Osteoblast (primary cell): ENCODE results near the gene SEMA3F. TPM values are rescaled to one million over a fixed set of nuclear protein-coding genes. Genes with fewer than 3 reads are reported as not detected.
A peak's percentile ranks its signal among the peaks of the same experiment; 100 is the strongest.

Experiments used
- DNase-seq: peaks from one replicate; pipeline ENCODE4 v3.0.0; 2011; ENCODE audit warnings: low spot score, mixed read lengths; ENCODE audit not compliant: insufficient read length; ENCODE audit errors: missing footprints
- H2AFZ ChIP-seq: 2 replicates; pipeline ENCODE4 v1.6.0; 2011; ENCODE audit warnings: mild to moderate bottlenecking, low read length
- H3K27ac ChIP-seq: 2 replicates; pipeline ENCODE4 v1.5.1; 2011; ENCODE audit warnings: mild to moderate bottlenecking, low read depth, low read length, moderate library complexity
- H3K27me3 ChIP-seq: 2 replicates; pipeline ENCODE4 v1.6.0; 2012; ENCODE audit warnings: mild to moderate bottlenecking, control low read depth, inconsistent platforms, low read length, moderate library complexity; ENCODE audit not compliant: insufficient read depth
- H3K36me3 ChIP-seq: 2 replicates; pipeline ENCODE4 v1.5.1; 2011; ENCODE audit warnings: mild to moderate bottlenecking, low read length, control low read depth, moderate library complexity; ENCODE audit not compliant: insufficient read depth
- H3K4me1 ChIP-seq: 2 replicates; pipeline ENCODE4 v1.5.1; 2011; ENCODE audit warnings: mild to moderate bottlenecking, low read length, control low read depth, moderate library complexity; ENCODE audit not compliant: insufficient read depth
- H3K4me2 ChIP-seq: 2 replicates; pipeline ENCODE4 v1.6.0; 2011; ENCODE audit warnings: mild to moderate bottlenecking, low read length; ENCODE audit not compliant: insufficient read depth
- H3K4me3 ChIP-seq: fragments of 200-600 bp; sonication (generic); 3 replicates; pipeline ENCODE4 v1.5.1; 2012; ENCODE audit warnings: mild to moderate bottlenecking, low read length, inconsistent platforms; ENCODE audit not compliant: insufficient read depth
- H3K79me2 ChIP-seq: 2 replicates; pipeline ENCODE4 v1.6.0; 2012; ENCODE audit warnings: mild to moderate bottlenecking, low read length, control low read depth, inconsistent platforms; ENCODE audit not compliant: insufficient read depth
- H3K9me3 ChIP-seq: 2 replicates; pipeline ENCODE4 v1.5.1; 2011; ENCODE audit warnings: low read depth, low read length, control low read depth
- H4K20me1 ChIP-seq: 2 replicates; pipeline ENCODE4 v1.6.0; 2012; ENCODE audit warnings: mild to moderate bottlenecking, low read length, control low read depth; ENCODE audit not compliant: insufficient read depth
- total RNA-seq: library from RNA; depleted of rRNA; stranded (reverse); fragments of >200 nt; gene quantifications from 2 replicates; pipeline ENCODE4 v1.2.3, GENCODE V29; 2012
- TF ChIP-seq, protein P1 (sequence below): IDR thresholded peaks from 2 replicates; pipeline ENCODE4 v1.5.1; 2011; ENCODE audit warnings: mild to moderate bottlenecking, low read depth, low read length, moderate library complexity; ENCODE audit errors: extremely low read depth

SEMA3F gene
- total RNA-seq, 1 donor = 5.1 TPM

DNA sequence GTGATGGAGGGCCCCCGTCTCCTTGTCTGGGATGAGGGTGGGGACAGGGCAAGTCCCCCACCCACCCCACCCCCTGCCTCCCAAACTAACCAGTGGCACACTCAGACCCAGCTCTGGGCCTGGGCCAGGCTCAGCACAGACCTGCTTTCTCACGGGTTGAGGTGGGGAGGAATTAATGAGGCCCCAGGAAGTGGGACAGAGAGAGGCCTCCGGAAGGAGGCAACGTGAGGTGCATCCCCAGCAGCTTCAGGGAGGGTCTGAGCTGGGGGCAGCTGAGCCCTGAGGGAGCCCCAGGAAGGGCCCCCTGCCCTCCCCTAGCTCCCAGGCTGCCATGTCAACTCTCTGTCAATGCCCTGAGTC lies 65.9 kb downstream of the SEMA3F start:
- H4K20me1 ChIP-seq = no peaks in the 10 kb centered on the region
- no peaks in the 10 kb centered on the region for H3K36me3 ChIP-seq
- no peak overlapping the region for H3K4me2 ChIP-seq
- H2AFZ ChIP-seq = no peak overlapping the region
- no peaks in the 10 kb centered on the region for H3K79me2 ChIP-seq
- H3K4me1 ChIP-seq = no peaks in the 10 kb centered on the region
- no peak overlapping the region for H3K27ac ChIP-seq
- DNase-seq = peak; percentile 57
- TF ChIP-seq, protein P1, sequence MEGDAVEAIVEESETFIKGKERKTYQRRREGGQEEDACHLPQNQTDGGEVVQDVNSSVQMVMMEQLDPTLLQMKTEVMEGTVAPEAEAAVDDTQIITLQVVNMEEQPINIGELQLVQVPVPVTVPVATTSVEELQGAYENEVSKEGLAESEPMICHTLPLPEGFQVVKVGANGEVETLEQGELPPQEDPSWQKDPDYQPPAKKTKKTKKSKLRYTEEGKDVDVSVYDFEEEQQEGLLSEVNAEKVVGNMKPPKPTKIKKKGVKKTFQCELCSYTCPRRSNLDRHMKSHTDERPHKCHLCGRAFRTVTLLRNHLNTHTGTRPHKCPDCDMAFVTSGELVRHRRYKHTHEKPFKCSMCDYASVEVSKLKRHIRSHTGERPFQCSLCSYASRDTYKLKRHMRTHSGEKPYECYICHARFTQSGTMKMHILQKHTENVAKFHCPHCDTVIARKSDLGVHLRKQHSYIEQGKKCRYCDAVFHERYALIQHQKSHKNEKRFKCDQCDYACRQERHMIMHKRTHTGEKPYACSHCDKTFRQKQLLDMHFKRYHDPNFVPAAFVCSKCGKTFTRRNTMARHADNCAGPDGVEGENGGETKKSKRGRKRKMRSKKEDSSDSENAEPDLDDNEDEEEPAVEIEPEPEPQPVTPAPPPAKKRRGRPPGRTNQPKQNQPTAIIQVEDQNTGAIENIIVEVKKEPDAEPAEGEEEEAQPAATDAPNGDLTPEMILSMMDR = no peak
- H3K4me3 ChIP-seq = no peak overlapping the region
- H3K27me3 ChIP-seq = peaks cover 11% of the 10 kb centered on the region
- H3K9me3 ChIP-seq = no peaks in the 10 kb centered on the region

DNA sequence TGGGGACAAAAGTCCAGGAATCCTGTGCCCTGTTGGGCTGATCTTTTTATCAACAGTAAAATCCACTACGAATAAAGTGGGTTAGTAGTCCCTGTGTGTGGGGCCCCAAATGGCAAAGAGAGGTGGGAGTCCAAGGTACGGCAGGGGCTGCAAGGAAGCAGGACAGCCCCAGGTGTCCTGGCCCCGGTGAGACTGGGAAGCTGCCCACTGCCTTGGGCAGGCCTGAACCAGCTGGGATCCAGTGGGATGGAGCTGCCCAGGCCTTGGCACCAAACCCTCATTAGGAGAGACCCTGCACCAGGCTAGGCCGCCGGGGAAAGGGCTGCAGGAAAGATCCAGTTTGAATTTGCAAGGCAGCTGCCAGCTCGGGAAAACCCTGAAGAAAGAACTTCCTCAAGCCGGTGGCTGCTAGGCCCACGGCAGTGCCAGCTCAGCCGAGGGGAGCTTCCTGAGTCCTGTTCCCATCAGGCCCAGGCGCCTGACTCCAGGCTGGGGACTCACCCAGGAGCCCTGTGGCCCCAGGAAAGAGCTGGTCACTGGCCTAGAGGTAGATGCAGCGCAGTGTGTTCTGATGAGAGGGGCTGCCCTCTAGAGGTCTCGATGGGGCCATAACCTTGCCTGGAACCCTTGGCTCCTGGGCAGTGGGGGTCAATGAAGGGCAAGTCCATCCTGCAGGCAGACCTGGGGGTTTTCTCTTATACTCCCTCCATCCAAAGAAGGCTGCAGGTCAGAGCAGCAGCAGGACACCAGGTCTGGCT lies 66.5 kb downstream of the SEMA3F start:
- no peaks in the 10 kb centered on the region for H3K79me2 ChIP-seq
- H4K20me1 ChIP-seq = no peaks in the 10 kb centered on the region
- no peaks in the 10 kb centered on the region for H3K36me3 ChIP-seq
- peaks cover 11% of the 10 kb centered on the region for H3K27me3 ChIP-seq
- TF ChIP-seq, protein P1 = no peak
- no peak overlapping the region for H2AFZ ChIP-seq
- no peak overlapping the region for H3K4me3 ChIP-seq
- no peak overlapping the region for H3K27ac ChIP-seq
- DNase-seq = peak; percentile 77
- no peak overlapping the region for H3K4me2 ChIP-seq
- peaks cover 5% of the 10 kb centered on the region for H3K4me1 ChIP-seq
- no peaks in the 10 kb centered on the region for H3K9me3 ChIP-seq

DNA sequence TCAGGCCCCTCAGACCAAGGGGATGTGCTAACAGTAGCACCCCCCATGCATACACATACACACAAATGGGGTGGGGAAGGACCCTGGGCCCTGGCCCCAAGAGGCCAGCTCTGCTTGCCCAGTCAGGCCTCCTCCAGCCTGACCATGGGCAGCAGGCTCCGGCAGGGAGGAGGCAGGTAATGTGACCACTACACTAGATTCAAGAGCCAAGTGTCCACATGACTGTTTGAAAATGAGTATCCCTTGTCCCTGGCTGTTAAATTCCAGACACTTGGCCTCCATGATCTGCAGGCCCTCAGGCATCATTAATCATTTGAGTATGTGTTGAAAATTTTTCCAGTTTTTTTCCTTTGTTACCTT lies 67.0 kb downstream of the SEMA3F start:
- no peaks in the 10 kb centered on the region for H4K20me1 ChIP-seq
- no peak overlapping the region for H3K27ac ChIP-seq
- H3K36me3 ChIP-seq = no peaks in the 10 kb centered on the region
- TF ChIP-seq, protein P1 = no peak
- H3K4me1 ChIP-seq = peaks cover 9% of the 10 kb centered on the region
- H3K4me2 ChIP-seq = no peak overlapping the region
- peak; percentile 44 for DNase-seq
- H3K4me3 ChIP-seq = no peak overlapping the region
- H3K27me3 ChIP-seq = peaks cover 11% of the 10 kb centered on the region
- H2AFZ ChIP-seq = no peak overlapping the region
- H3K79me2 ChIP-seq = no peaks in the 10 kb centered on the region
- no peaks in the 10 kb centered on the region for H3K9me3 ChIP-seq

DNA sequence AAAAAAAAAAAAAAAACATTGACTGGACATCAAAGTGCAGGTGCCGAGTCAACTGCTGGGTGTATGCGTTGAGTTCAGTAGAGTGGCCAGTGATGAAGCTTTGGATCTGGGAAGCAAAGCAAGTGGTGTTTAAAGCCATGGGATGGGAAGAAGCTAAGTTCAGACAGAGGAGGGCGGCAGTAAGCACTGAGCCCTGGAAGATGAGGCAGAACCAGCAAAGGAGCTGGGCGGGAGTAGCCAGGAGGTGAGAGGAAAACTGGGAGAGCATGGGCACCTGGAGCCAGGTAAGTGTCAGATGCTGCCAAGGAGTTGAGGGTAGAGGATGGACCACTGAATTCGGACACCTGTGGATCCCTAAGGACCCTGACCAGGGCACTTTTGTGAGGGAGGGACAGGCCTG lies 69.5 kb downstream of the SEMA3F start:
- no peak for DNase-seq
- H3K4me1 ChIP-seq = peaks cover 15% of the 10 kb centered on the region
- TF ChIP-seq, protein P1 = no peak
- no peaks in the 10 kb centered on the region for H3K79me2 ChIP-seq
- H3K27me3 ChIP-seq = peaks cover 11% of the 10 kb centered on the region
- H3K27ac ChIP-seq = no peak overlapping the region
- no peaks in the 10 kb centered on the region for H3K36me3 ChIP-seq
- H3K4me3 ChIP-seq = no peak overlapping the region
- H4K20me1 ChIP-seq = no peaks in the 10 kb centered on the region
- H3K4me2 ChIP-seq = no peak overlapping the region
- no peak overlapping the region for H2AFZ ChIP-seq
- H3K9me3 ChIP-seq = no peaks in the 10 kb centered on the region
